Loucy (cell line): Measurements from ENCODE around the gene ALG8.

Experiments
- H2AFZ ChIP-seq: fragments of 200-600 bp; sonication (generic); 2 replicates; pipeline ENCODE4 v1.6.0; 2016; ENCODE audit warnings: antibody characterized with exemption, mild to moderate bottlenecking, low read length, moderate library complexity
- H3F3A ChIP-seq: fragments of 200-600 bp; 2 replicates; pipeline ENCODE4 v1.6.0; 2016; ENCODE audit warnings: antibody characterized with exemption, low read depth, mild to moderate bottlenecking
- H3K27me3 ChIP-seq: fragments of 200-600 bp; sonication (generic); 2 replicates; pipeline ENCODE4 v1.6.1; 2014; ENCODE audit warnings: low read length, mild to moderate bottlenecking; ENCODE audit not compliant: insufficient read depth, poor library complexity, severe bottlenecking
- H3K36me3 ChIP-seq: fragments of 200-600 bp; sonication (generic); 2 replicates; pipeline ENCODE4 v1.6.1; 2016; ENCODE audit warnings: low read length; ENCODE audit not compliant: insufficient read depth
- H3K4me1 ChIP-seq: fragments of 200-600 bp; sonication (generic); 2 replicates; pipeline ENCODE4 v1.5.1; 2014; ENCODE audit warnings: low read length, mild to moderate bottlenecking; ENCODE audit not compliant: insufficient read depth, poor library complexity, severe bottlenecking
- H3K4me2 ChIP-seq: fragments of 200-600 bp; sonication (generic); 2 replicates; pipeline ENCODE4 v1.6.0; 2014; ENCODE audit warnings: antibody characterized with exemption, low read length, low read depth, mild to moderate bottlenecking; ENCODE audit not compliant: poor library complexity, severe bottlenecking
- H3K4me3 ChIP-seq: fragments of 200-600 bp; sonication (generic); 2 replicates; pipeline ENCODE4 v1.5.1; 2014; ENCODE audit warnings: low read length, mild to moderate bottlenecking, mixed read lengths; ENCODE audit not compliant: poor library complexity, severe bottlenecking
- H3K79me2 ChIP-seq: fragments of 200-600 bp; sonication (generic); 2 replicates; pipeline ENCODE4 v1.6.1; 2014; ENCODE audit warnings: low read length; ENCODE audit not compliant: insufficient read depth
- H3K9ac ChIP-seq: fragments of 200-600 bp; sonication (generic); 2 replicates; pipeline ENCODE4 v1.6.0; 2014; ENCODE audit warnings: mild to moderate bottlenecking, low read depth, low read length, moderate library complexity; ENCODE audit not compliant: poor library complexity, severe bottlenecking
- H3K9me2 ChIP-seq: fragments of 200-600 bp; sonication (generic); replicated peaks from 2 replicates; pipeline ENCODE4 v1.6.1; 2016; ENCODE audit warnings: low read depth, low read length, mixed read lengths
- H3K9me3 ChIP-seq: fragments of 200-600 bp; sonication (generic); 2 replicates; pipeline ENCODE4 v1.6.1; 2014; ENCODE audit warnings: mild to moderate bottlenecking, antibody characterized with exemption, low read length, low read depth; ENCODE audit not compliant: insufficient read depth
- H4K20me1 ChIP-seq: fragments of 200-600 bp; sonication (generic); 2 replicates; pipeline ENCODE4 v1.6.0; 2014; ENCODE audit warnings: antibody characterized with exemption, low read length, mild to moderate bottlenecking; ENCODE audit not compliant: insufficient read depth, poor library complexity, severe bottlenecking
- CTCF ChIP-seq: fragments of 200-600 bp; sonication (generic); conservative IDR thresholded peaks from 2 replicates; pipeline ENCODE4 v1.5.1; 2014; ENCODE audit warnings: mild to moderate bottlenecking, antibody characterized with exemption, low read length
- EZH2phosphoT487 ChIP-seq: fragments of 200-600 bp; IDR thresholded peaks from 2 replicates; pipeline ENCODE4 v1.6.1; 2018; ENCODE audit warnings: antibody characterized with exemption, mild to moderate bottlenecking, moderate library complexity, borderline replicate concordance

Gene ALG8

GRCh38 chr11:78158987-78159652 lies 19.7 kb upstream of the ALG8 start:
- H3K4me3 ChIP-seq, result no peak overlapping the region
- no peaks in the 10 kb centered on the region for H3K4me1 ChIP-seq
- no peak overlapping the region for H3K9ac ChIP-seq
- no peak overlapping the region for H3K4me2 ChIP-seq
- H3F3A ChIP-seq, result no peaks in the 10 kb centered on the region
- H3K9me2 ChIP-seq, result no peaks in the 10 kb centered on the region
- no peak for TF ChIP-seq CTCF
- TF ChIP-seq EZH2phosphoT487, result no peak
- H4K20me1 ChIP-seq, result no peaks in the 10 kb centered on the region
- H3K9me3 ChIP-seq, result no peaks in the 10 kb centered on the region
- no peaks in the 10 kb centered on the region for H3K36me3 ChIP-seq
- no peaks in the 10 kb centered on the region for H3K27me3 ChIP-seq
- no peak overlapping the region for H2AFZ ChIP-seq
- H3K79me2 ChIP-seq, result no peaks in the 10 kb centered on the region

- H3K27me3 ChIP-seq, result no peaks in the 10 kb centered on the region
- TF ChIP-seq EZH2phosphoT487 (no peak), CTCF (no peak)
- H3K4me1 ChIP-seq, result no peaks in the 10 kb centered on the region
- no peaks in the 10 kb centered on the region for H3F3A ChIP-seq
- no peak overlapping the region for H3K9ac ChIP-seq
- no peaks in the 10 kb centered on the region for H3K9me2 ChIP-seq
- no peaks in the 10 kb centered on the region for H3K36me3 ChIP-seq
- H3K4me3 ChIP-seq, result no peak overlapping the region
- H3K4me2 ChIP-seq, result no peak overlapping the region
- H2AFZ ChIP-seq, result no peak overlapping the region
- no peaks in the 10 kb centered on the region for H3K79me2 ChIP-seq
- no peaks in the 10 kb centered on the region for H4K20me1 ChIP-seq
- no peaks in the 10 kb centered on the region for H3K9me3 ChIP-seq
These were observed 16.9 kb upstream of the ALG8 start for GRCh38 chr11:78156127-78156844.

GRCh38 chr11:78151804-78152203 lies 12.4 kb upstream of the ALG8 start:
- H3K9me2 ChIP-seq, result no peaks in the 10 kb centered on the region
- no peaks in the 10 kb centered on the region for H3K79me2 ChIP-seq
- no peaks in the 10 kb centered on the region for H4K20me1 ChIP-seq
- no peaks in the 10 kb centered on the region for H3K27me3 ChIP-seq
- TF ChIP-seq CTCF, result no peak
- no peak for TF ChIP-seq EZH2phosphoT487
- H3K4me1 ChIP-seq, result no peaks in the 10 kb centered on the region
- H3K36me3 ChIP-seq, result no peaks in the 10 kb centered on the region
- H3K4me3 ChIP-seq, result no peak overlapping the region
- no peak overlapping the region for H2AFZ ChIP-seq
- H3F3A ChIP-seq, result no peaks in the 10 kb centered on the region
- no peaks in the 10 kb centered on the region for H3K9me3 ChIP-seq
- no peak overlapping the region for H3K9ac ChIP-seq
- no peak overlapping the region for H3K4me2 ChIP-seq
